Loucy (cell line): ENCODE measurements around the gene ABCE1.

Experiments used
- H2AFZ ChIP-seq: fragments of 200-600 bp; sonication (generic); 2 replicates; pipeline ENCODE4 v1.6.0; 2016; ENCODE audit warnings: antibody characterized with exemption, mild to moderate bottlenecking, low read length, moderate library complexity
- H3F3A ChIP-seq: fragments of 200-600 bp; 2 replicates; pipeline ENCODE4 v1.6.0; 2016; ENCODE audit warnings: antibody characterized with exemption, low read depth, mild to moderate bottlenecking
- H3K27me3 ChIP-seq: fragments of 200-600 bp; sonication (generic); 2 replicates; pipeline ENCODE4 v1.6.1; 2014; ENCODE audit warnings: low read length, mild to moderate bottlenecking; ENCODE audit not compliant: insufficient read depth, poor library complexity, severe bottlenecking
- H3K36me3 ChIP-seq: fragments of 200-600 bp; sonication (generic); 2 replicates; pipeline ENCODE4 v1.6.1; 2016; ENCODE audit warnings: low read length; ENCODE audit not compliant: insufficient read depth
- H3K4me1 ChIP-seq: fragments of 200-600 bp; sonication (generic); 2 replicates; pipeline ENCODE4 v1.5.1; 2014; ENCODE audit warnings: low read length, mild to moderate bottlenecking; ENCODE audit not compliant: insufficient read depth, poor library complexity, severe bottlenecking
- H3K4me2 ChIP-seq: fragments of 200-600 bp; sonication (generic); 2 replicates; pipeline ENCODE4 v1.6.0; 2014; ENCODE audit warnings: antibody characterized with exemption, low read length, low read depth, mild to moderate bottlenecking; ENCODE audit not compliant: poor library complexity, severe bottlenecking
- H3K4me3 ChIP-seq: fragments of 200-600 bp; sonication (generic); 2 replicates; pipeline ENCODE4 v1.5.1; 2014; ENCODE audit warnings: low read length, mild to moderate bottlenecking, mixed read lengths; ENCODE audit not compliant: poor library complexity, severe bottlenecking
- H3K79me2 ChIP-seq: fragments of 200-600 bp; sonication (generic); 2 replicates; pipeline ENCODE4 v1.6.1; 2014; ENCODE audit warnings: low read length; ENCODE audit not compliant: insufficient read depth
- H3K9ac ChIP-seq: fragments of 200-600 bp; sonication (generic); 2 replicates; pipeline ENCODE4 v1.6.0; 2014; ENCODE audit warnings: mild to moderate bottlenecking, low read depth, low read length, moderate library complexity; ENCODE audit not compliant: poor library complexity, severe bottlenecking
- H3K9me2 ChIP-seq: fragments of 200-600 bp; sonication (generic); replicated peaks from 2 replicates; pipeline ENCODE4 v1.6.1; 2016; ENCODE audit warnings: low read depth, low read length, mixed read lengths
- H3K9me3 ChIP-seq: fragments of 200-600 bp; sonication (generic); 2 replicates; pipeline ENCODE4 v1.6.1; 2014; ENCODE audit warnings: mild to moderate bottlenecking, antibody characterized with exemption, low read length, low read depth; ENCODE audit not compliant: insufficient read depth
- H4K20me1 ChIP-seq: fragments of 200-600 bp; sonication (generic); 2 replicates; pipeline ENCODE4 v1.6.0; 2014; ENCODE audit warnings: antibody characterized with exemption, low read length, mild to moderate bottlenecking; ENCODE audit not compliant: insufficient read depth, poor library complexity, severe bottlenecking
- EZH2phosphoT487 ChIP-seq: fragments of 200-600 bp; IDR thresholded peaks from 2 replicates; pipeline ENCODE4 v1.6.1; 2018; ENCODE audit warnings: antibody characterized with exemption, mild to moderate bottlenecking, moderate library complexity, borderline replicate concordance
- TF ChIP-seq, protein P1 (sequence below): fragments of 200-600 bp; sonication (generic); conservative IDR thresholded peaks from 2 replicates; pipeline ENCODE4 v1.5.1; 2014; ENCODE audit warnings: mild to moderate bottlenecking, antibody characterized with exemption, low read length

The ABCE1 gene

DNA sequence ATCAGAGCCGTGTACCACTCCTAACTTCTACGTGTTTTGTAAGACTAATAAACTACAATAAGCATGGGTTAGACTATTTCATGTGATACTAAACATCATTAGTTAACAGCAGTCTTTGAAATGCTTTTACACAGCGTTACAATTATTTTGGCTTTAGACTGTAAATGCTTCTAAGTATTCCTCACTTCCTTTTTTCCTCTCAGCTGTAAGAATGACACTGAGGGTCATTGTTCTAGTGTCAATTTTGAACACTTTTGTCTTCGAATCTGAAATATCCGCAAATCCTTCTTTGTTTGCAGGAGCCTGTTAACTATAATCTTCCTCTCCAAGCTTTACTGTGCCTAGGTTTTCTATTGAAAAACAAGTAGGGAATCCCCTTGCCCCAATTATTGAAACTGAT is 1.5 kb downstream of the ABCE1 start:
- Histone ChIP-seq H3K9ac (peak overlapping the region; percentile 86), H3K4me3 (peak overlapping the region; percentile 88), H4K20me1 (peaks cover 59% of the 10 kb centered on the region), H3K9me3 (no peaks in the 10 kb centered on the region), H3K9me2 (no peaks in the 10 kb centered on the region), H3K79me2 (peaks cover 95% of the 10 kb centered on the region), H3K4me2 (peak overlapping the region; percentile 75), H3F3A (no peaks in the 10 kb centered on the region), H3K4me1 (peaks cover 63% of the 10 kb centered on the region), H3K27me3 (no peaks in the 10 kb centered on the region), H2AFZ (no peak overlapping the region), H3K36me3 (peaks cover 4% of the 10 kb centered on the region; the same call in 1 of the 2 replicates)
- TF ChIP-seq EZH2phosphoT487: no peak
- TF ChIP-seq, protein P1, sequence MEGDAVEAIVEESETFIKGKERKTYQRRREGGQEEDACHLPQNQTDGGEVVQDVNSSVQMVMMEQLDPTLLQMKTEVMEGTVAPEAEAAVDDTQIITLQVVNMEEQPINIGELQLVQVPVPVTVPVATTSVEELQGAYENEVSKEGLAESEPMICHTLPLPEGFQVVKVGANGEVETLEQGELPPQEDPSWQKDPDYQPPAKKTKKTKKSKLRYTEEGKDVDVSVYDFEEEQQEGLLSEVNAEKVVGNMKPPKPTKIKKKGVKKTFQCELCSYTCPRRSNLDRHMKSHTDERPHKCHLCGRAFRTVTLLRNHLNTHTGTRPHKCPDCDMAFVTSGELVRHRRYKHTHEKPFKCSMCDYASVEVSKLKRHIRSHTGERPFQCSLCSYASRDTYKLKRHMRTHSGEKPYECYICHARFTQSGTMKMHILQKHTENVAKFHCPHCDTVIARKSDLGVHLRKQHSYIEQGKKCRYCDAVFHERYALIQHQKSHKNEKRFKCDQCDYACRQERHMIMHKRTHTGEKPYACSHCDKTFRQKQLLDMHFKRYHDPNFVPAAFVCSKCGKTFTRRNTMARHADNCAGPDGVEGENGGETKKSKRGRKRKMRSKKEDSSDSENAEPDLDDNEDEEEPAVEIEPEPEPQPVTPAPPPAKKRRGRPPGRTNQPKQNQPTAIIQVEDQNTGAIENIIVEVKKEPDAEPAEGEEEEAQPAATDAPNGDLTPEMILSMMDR: no peak

DNA sequence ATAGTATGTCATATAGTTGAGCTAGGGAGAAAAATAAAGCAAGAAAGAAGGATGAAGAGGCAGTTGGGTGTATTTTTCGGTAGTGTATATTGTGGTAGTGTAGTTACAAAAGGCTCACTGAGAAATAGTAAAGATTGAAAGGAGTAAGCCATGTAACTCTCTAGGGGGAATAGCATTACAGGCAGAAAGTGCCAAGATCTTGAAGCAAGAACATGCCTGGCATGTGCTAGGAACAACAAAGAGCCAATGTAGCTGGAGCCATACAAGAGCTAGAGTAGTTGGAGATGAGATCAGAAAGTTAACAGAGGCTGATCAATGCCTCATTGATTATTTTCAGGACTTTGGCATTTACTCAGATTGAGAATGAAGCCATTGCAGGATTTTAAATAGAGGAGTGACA is 3.0 kb downstream of the ABCE1 start:
- peaks cover 93% of the 10 kb centered on the region for H3K79me2 ChIP-seq
- H3K9ac ChIP-seq: peak overlapping the region; percentile 33
- TF ChIP-seq, protein P1: no peak
- peaks cover 66% of the 10 kb centered on the region for H3K4me1 ChIP-seq
- no peaks in the 10 kb centered on the region for H3K9me2 ChIP-seq
- H3K9me3 ChIP-seq: no peaks in the 10 kb centered on the region
- H3K4me2 ChIP-seq: peak overlapping the region; percentile 75
- peaks cover 14% of the 10 kb centered on the region for H3K36me3 ChIP-seq
- H3K4me3 ChIP-seq: peak overlapping the region; percentile 88
- H2AFZ ChIP-seq: no peak overlapping the region
- no peaks in the 10 kb centered on the region for H3F3A ChIP-seq
- peaks cover 72% of the 10 kb centered on the region for H4K20me1 ChIP-seq
- H3K27me3 ChIP-seq: no peaks in the 10 kb centered on the region

DNA sequence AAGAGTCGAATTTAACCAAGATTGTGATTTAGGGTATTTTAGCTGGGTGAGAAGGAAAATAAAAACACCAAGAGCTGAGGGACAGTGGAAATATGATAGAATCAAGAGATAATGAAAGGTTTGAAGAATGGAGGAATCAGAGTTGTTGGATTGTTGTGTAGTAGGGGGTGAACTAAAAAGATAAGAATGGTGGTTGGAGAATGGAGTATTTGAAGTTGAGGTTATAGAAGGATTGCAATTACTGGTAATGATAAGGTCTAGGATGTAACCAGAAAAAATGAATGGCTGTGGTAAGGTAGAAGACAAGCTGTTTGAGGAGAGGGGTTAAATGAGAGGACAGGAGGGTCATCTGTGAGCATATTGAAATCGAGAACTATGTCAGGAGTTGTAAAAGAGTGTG is 4.5 kb downstream of the ABCE1 start:
- Histone ChIP-seq H3K4me2 (peak overlapping the region; percentile 75), H4K20me1 (peaks cover 72% of the 10 kb centered on the region), H3F3A (no peaks in the 10 kb centered on the region), H3K27me3 (no peaks in the 10 kb centered on the region), H3K9me2 (no peaks in the 10 kb centered on the region), H3K4me1 (peaks cover 67% of the 10 kb centered on the region), H3K9me3 (no peaks in the 10 kb centered on the region), H3K4me3 (peak overlapping the region; percentile 88), H2AFZ (no peak overlapping the region), H3K9ac (peak overlapping the region; percentile 33), H3K36me3 (peaks cover 29% of the 10 kb centered on the region), H3K79me2 (peaks cover 85% of the 10 kb centered on the region)
- TF ChIP-seq, protein P1: no peak
- TF ChIP-seq EZH2phosphoT487: no peak
